Activated CD4-positive, alpha-beta T cell treated with anti-CD3 and anti-CD28 coated beads, Interleukin-2, amount 10 ng/mL, durations not matched to agents 7 days and 5 days (primary cell): ENCODE data around the gene TBC1D22A. TPM values are rescaled to one million over a fixed set of nuclear protein-coding genes. Genes with fewer than 3 reads are reported as not detected.

ENCODE experiments used
- CTCF ChIA-PET: fragments of 350-600 bp; sonication (Branson Sonifier 250); formaldehyde crosslinking; loops from one replicate; lab custom pipeline; 2021; ENCODE audit warnings: antibody characterized with exemption; lab: Charles Lee
- POLR2A ChIA-PET: fragments of 350-600 bp; sonication (Branson Sonifier 250); formaldehyde crosslinking; loops from one replicate; lab custom pipeline; 2021; ENCODE audit warnings: antibody characterized with exemption; lab: Charles Lee
- DNase-seq: peaks from one replicate; pipeline ENCODE4 v3.0.0-alpha.2; 2020
- H3K27ac Mint-ChIP-seq: one replicate; pipeline ENCODE4 v1.8.0; 2021; ENCODE audit warnings: mild to moderate bottlenecking, moderate library complexity, mixed read lengths
- H3K27me3 Mint-ChIP-seq: one replicate; pipeline ENCODE4 v1.8.0; 2021; ENCODE audit warnings: mixed read lengths
- H3K36me3 Mint-ChIP-seq: one replicate; pipeline ENCODE4 v1.8.0; 2021; ENCODE audit warnings: low read depth, mixed read lengths
- H3K4me1 Mint-ChIP-seq: one replicate; pipeline ENCODE4 v1.8.0; 2021; ENCODE audit warnings: mixed read lengths
- H3K4me3 Mint-ChIP-seq: one replicate; pipeline ENCODE4 v1.8.0; 2021; ENCODE audit warnings: mild to moderate bottlenecking, moderate library complexity, mixed read lengths
- H3K9me3 Mint-ChIP-seq: one replicate; pipeline ENCODE4 v1.8.0; 2021; ENCODE audit warnings: mixed read lengths
- total RNA-seq, 2 experiments: library from RNA; stranded (reverse); gene quantifications; one replicate each; pipeline ENCODE4 v1.2.3, GENCODE V29; 2021

The TBC1D22A gene
- total RNA-seq, 2 experiments from 2014 or later: 34.1 to 39.2 TPM

GRCh38 chr22:47009304-47010101 lies 247.1 kb downstream of the TBC1D22A start:
- H3K4me3 Mint-ChIP-seq: no peak overlapping the region
- ChIA-PET POLR2A (no interaction called here), CTCF (no interaction called here)
- H3K9me3 Mint-ChIP-seq: no peaks in the 10 kb centered on the region
- H3K27me3 Mint-ChIP-seq: no peaks in the 10 kb centered on the region
- H3K36me3 Mint-ChIP-seq: peaks cover 4% of the 10 kb centered on the region
- H3K4me1 Mint-ChIP-seq: no peaks in the 10 kb centered on the region
- H3K27ac Mint-ChIP-seq: no peak overlapping the region
- DNase-seq: no peak

DNA sequence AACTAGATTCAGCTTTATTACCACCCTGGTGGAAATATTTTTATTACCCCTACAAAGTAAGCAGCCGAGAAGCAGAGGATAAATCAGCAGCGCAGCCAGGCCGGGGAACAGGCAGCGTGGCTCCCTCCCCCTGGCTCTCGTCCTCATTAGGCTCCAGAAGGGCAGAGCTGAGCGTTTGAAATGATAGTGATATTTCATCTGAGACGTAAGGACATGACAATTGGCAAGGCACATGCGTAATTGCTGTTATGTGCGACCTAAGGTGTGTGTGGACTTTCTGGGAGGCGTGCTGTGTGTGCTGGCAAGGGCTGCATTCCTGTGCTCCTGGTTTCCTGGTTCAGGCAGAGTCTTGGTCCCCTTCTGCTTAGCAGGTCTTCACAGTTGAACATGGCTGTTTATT lies 247.8 kb downstream of the TBC1D22A start:
- Mint-ChIP-seq H3K36me3 (peaks cover 4% of the 10 kb centered on the region), H3K27ac (no peak overlapping the region), H3K27me3 (no peaks in the 10 kb centered on the region), H3K4me3 (no peak overlapping the region), H3K9me3 (no peaks in the 10 kb centered on the region), H3K4me1 (no peaks in the 10 kb centered on the region)
- ChIA-PET CTCF (no interaction called here), POLR2A (no interaction called here)
- no peak for DNase-seq

DNA sequence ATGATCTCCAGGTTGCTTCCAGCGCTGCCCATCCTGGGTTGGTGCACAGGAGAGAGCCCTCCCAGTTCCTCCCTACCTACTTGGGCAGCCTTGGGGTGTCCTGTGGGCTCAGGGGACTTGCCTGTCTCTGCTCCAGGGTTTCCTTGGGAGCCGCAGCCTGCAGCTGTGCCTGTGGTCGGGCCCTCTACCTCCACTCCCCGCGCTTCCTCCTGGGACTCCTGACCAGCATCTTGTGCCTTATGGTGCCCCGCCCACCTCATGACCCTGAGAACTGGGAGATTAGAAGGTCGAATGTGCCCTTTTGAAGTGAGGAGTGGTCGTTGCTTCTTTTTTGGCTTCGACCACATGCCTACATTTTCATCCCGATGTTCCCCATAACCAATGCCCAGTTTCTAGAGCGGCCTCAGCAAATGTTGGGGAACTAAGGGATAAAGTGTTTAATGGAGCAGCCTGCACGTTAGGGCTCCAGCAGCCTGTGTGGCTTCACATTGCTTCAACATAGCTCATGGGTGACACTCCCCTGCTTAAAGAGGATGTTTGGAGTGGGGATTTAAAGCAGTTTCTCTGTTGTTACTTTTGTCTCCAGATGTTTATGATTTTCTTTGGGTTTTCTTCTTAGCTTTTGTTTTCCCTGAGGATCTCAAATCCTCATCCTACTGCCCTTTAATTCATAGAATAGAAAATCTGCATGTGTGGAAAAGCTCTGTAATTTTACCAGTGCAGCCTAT lies 248.8 kb downstream of the TBC1D22A start:
- Mint-ChIP-seq H3K4me3 (no peak overlapping the region), H3K4me1 (no peaks in the 10 kb centered on the region), H3K36me3 (peaks cover 4% of the 10 kb centered on the region), H3K27ac (peak overlapping the region; percentile 14), H3K9me3 (no peaks in the 10 kb centered on the region), H3K27me3 (no peaks in the 10 kb centered on the region)
- ChIA-PET CTCF (interaction anchor here (1.3 kb wide), 1 partner anchor 10 kb away, joined by 3 read pairs; no protein-coding TSS in a partner anchor), POLR2A (no interaction called here)
- no peak for DNase-seq

DNA sequence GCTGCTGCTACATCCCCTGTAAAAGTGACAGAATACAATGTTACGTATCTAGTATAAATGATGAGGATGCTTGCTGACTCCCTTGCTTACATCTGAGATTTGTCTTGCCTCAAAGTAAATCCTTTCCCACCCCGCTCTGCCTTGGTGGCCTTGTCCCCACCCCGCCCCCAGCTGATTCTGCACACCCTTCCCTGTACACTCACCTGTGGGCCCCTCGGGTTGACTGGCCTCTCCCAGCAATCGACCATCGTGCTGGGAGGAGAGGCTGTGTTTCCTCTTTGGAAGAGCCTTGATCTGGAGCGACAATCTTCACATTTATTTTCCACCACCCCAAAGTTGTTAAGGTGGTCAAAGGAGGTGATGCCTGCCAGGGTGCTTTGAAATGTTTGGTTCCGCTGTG lies 249.4 kb downstream of the TBC1D22A start:
- Mint-ChIP-seq H3K27me3 (no peaks in the 10 kb centered on the region), H3K4me3 (no peak overlapping the region), H3K9me3 (no peaks in the 10 kb centered on the region), H3K27ac (peak overlapping the region; percentile 14), H3K36me3 (peaks cover 2% of the 10 kb centered on the region), H3K4me1 (no peaks in the 10 kb centered on the region)
- ChIA-PET POLR2A (no interaction called here), CTCF (interaction anchor here (1.3 kb wide), 1 partner anchor 10 kb away, joined by 3 read pairs; no protein-coding TSS in a partner anchor)
- DNase-seq: no peak

GRCh38 chr22:47012589-47013370 lies 250.3 kb downstream of the TBC1D22A start:
- peak overlapping the region; percentile 60 for H3K27ac Mint-ChIP-seq
- no peak for DNase-seq
- no peaks in the 10 kb centered on the region for H3K9me3 Mint-ChIP-seq
- no peak overlapping the region for H3K4me3 Mint-ChIP-seq
- no peaks in the 10 kb centered on the region for H3K27me3 Mint-ChIP-seq
- CTCF ChIA-PET: no interaction called here
- peaks cover 10% of the 10 kb centered on the region for H3K36me3 Mint-ChIP-seq
- POLR2A ChIA-PET: no interaction called here
- no peaks in the 10 kb centered on the region for H3K4me1 Mint-ChIP-seq

DNA sequence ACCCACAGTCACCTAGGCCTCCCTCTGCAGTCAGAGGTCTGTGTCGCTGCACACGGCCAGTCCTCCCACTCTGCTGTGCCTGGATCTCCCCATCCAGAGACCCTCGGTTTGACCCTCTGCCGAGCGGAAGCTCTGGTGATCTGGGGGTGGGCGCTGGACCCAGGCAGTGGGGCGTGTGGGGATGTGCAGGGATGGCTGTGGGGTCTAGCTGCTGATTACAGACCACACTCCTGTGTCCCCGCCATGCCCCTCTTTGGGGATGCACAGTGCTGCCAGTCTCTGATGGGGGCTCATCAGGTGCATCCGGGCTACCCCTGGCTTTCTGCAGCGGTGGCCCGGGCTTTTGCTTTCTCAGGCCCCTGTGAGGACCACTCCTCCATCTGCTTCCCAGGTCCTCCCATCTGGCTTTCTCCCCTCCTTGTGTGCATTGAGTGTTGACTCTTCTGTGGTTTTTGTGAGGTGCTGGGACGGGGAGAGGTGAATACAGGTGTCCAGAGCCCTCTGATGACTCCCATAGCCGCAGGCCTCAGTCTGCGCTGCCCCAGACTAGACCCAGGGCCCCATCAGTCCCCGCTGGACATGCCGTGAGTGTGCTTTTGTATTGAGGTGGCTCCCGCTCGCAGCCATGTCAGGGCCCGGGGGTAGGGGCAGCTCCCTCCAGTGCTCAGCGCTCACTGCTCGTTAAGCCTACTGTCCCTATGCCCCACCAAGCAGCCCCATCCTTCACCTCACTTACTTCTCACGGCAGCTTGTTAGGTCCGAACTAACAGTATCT lies 251.6 kb downstream of the TBC1D22A start:
- DNase-seq: no peak
- CTCF ChIA-PET: no interaction called here

GRCh38 chr22:47014636-47015345 lies 252.3 kb downstream of the TBC1D22A start:
- POLR2A ChIA-PET: no interaction called here
- H3K36me3 Mint-ChIP-seq: peaks cover 18% of the 10 kb centered on the region

More for the DNA sequence above, 251.6 kb downstream of the TBC1D22A start:
- Mint-ChIP-seq H3K36me3 (peaks cover 13% of the 10 kb centered on the region), H3K27me3 (no peaks in the 10 kb centered on the region), H3K27ac (no peak overlapping the region), H3K4me1 (no peaks in the 10 kb centered on the region), H3K9me3 (no peaks in the 10 kb centered on the region), H3K4me3 (no peak overlapping the region)
- POLR2A ChIA-PET: no interaction called here

DNA sequence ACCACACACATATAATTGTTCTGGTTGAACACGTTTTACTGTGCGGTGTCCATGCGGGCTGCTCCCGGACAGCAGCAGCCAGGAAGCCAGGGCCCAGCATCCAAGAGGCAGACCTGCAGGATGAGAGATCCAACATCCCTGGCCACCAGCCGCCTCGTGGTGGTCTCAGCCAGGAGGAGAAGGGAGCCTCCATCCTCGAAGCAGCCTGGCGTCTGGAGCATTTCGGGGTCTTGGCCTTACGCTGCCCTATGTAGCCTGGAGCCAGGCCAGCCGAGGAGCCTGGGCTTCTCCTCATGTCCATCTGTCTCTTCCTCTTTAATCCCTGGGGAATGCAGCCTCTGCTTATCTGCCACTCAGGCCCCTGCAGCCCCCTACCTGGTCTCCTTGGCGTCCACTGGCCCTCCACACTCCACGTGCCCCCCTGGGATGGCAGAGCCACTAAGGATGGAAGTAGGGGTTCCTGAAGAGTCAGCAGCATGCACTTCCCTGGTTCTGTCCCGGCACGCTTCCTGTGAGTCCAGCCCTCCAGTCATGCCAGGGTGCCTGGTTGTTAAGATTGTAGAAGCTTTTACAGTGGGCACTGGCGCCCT lies 253.2 kb downstream of the TBC1D22A start:
- Mint-ChIP-seq H3K4me1 (no peaks in the 10 kb centered on the region), H3K27ac (no peak overlapping the region), H3K36me3 (peaks cover 25% of the 10 kb centered on the region), H3K27me3 (no peaks in the 10 kb centered on the region), H3K4me3 (no peak overlapping the region), H3K9me3 (peaks cover 14% of the 10 kb centered on the region)
- DNase-seq: no peak
- CTCF ChIA-PET: no interaction called here
- POLR2A ChIA-PET: no interaction called here

More at GRCh38 chr22:47014636-47015345, 252.3 kb downstream of the TBC1D22A start:
- CTCF ChIA-PET: no interaction called here
- Mint-ChIP-seq H3K27me3 (no peaks in the 10 kb centered on the region), H3K27ac (no peak overlapping the region), H3K4me3 (no peak overlapping the region), H3K9me3 (peaks cover 6% of the 10 kb centered on the region), H3K4me1 (no peaks in the 10 kb centered on the region)
- DNase-seq: no peak

- Mint-ChIP-seq H3K4me1 (no peaks in the 10 kb centered on the region), H3K4me3 (no peak overlapping the region), H3K27ac (no peak overlapping the region), H3K36me3 (peaks cover 27% of the 10 kb centered on the region), H3K27me3 (no peaks in the 10 kb centered on the region), H3K9me3 (peaks cover 14% of the 10 kb centered on the region)
- ChIA-PET POLR2A (no interaction called here), CTCF (no interaction called here)
- DNase-seq: no peak
These were observed 254.2 kb downstream of the TBC1D22A start for GRCh38 chr22:47016631-47017030.

DNA sequence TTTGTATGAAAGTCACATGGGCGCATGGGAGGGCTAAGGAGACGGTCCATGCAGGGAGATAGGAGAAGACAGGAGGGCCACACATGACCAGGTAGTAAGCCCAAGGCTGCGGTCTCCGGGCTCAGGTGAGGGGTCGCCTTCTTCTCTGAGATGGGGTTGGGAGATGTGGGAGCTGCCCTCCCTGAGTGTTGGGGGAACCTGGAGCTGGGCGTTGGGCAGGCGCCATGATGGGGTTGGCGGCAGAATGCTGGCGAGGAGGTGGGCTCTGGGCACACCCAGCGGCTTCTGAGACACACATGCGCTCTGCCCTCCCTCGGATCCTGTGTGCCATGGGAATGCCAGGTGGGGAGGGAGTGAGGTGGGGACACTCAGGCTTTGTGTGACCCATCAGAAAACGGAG lies 254.8 kb downstream of the TBC1D22A start:
- DNase-seq: no peak
- Mint-ChIP-seq H3K36me3 (peaks cover 31% of the 10 kb centered on the region), H3K27me3 (no peaks in the 10 kb centered on the region), H3K4me1 (no peaks in the 10 kb centered on the region), H3K4me3 (no peak overlapping the region), H3K9me3 (peaks cover 14% of the 10 kb centered on the region), H3K27ac (no peak overlapping the region)
- CTCF ChIA-PET: no interaction called here
- POLR2A ChIA-PET: no interaction called here

DNA sequence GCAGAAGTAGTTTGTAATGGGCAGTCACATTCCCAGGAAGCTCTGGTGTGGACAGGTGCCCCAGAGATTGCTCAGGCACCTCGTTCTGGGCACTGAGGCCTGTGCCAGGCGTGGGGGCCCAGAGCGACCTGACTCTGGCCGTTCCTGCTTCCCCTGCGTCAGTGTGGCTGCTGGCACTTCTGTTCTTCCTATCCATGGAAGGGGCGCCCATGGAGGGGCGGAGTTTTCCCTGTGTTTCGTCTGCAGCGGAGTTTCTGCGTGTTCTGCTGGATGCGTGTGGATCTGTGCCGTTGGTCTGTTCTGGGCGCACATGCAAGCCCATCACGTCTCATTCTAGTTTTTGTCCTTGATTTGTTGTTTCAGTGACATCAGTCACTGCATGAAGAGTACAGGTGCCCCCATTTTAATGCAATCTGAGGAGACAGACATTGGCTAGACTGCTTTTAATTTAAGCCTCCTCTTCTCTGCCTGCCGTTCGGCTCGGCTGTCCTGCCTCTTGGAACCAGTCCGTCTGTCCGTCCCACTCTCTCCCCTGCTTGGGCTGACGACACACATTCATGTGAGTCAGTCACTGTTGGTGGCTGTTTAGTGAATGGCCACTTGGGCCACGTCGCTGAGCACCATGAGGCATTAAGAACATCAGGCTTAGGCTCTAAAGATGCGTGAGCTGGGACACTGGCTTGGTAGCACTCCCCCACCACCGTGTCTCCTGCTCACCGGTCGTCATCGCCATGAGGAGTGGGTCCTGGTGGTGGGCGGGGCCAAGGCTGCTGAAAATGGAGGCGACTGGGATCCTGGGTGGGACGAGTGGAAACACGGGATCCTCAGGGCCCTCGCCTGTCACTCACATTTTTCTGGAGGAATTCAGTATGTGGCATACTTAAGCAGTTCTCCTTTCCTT lies 255.8 kb downstream of the TBC1D22A start:
- Mint-ChIP-seq H3K4me3 (no peak overlapping the region), H3K4me1 (no peaks in the 10 kb centered on the region), H3K9me3 (peaks cover 14% of the 10 kb centered on the region), H3K27me3 (no peaks in the 10 kb centered on the region), H3K27ac (no peak overlapping the region), H3K36me3 (peaks cover 34% of the 10 kb centered on the region)
- no peak for DNase-seq
- CTCF ChIA-PET: no interaction called here
- POLR2A ChIA-PET: no interaction called here
